Neutrophil (primary cell): Measurements from ENCODE around the gene CEP85L.

Experiments
- H3K27ac ChIP-seq: fragments of 200-600 bp; sonication (generic); 2 replicates; pipeline ENCODE4 v1.5.1; 2016; ENCODE audit warnings: mild to moderate bottlenecking, moderate library complexity
- H3K27me3 ChIP-seq: fragments of 200-600 bp; sonication (generic); 2 replicates; pipeline ENCODE4 v1.6.0; 2016; ENCODE audit warnings: mild to moderate bottlenecking
- H3K36me3 ChIP-seq: fragments of 200-600 bp; sonication (generic); 2 replicates; pipeline ENCODE4 v1.5.1; 2017
- H3K4me1 ChIP-seq, 2 experiments: fragments of 200-600 bp in 1 of 2; sonication (generic) in 1 of 2; 1 replicate in 1 of 2; 2 replicates in 1 of 2; pipeline versions ENCODE4 v1.5.1 to v1.6.1; 2013 to 2016; ENCODE audit warnings: low read depth in 1 of 2, low read length in 1 of 2, mild to moderate bottlenecking in 1 of 2, moderate library complexity in 1 of 2; ENCODE audit not compliant: control insufficient read depth in 1 of 2, insufficient read depth in 1 of 2
- H3K4me3 ChIP-seq, 2 experiments: fragments of 200-600 bp in 1 of 2; sonication (generic) in 1 of 2; 1 replicate in 1 of 2; 2 replicates in 1 of 2; pipeline ENCODE4 v1.5.1; 2013 to 2016; ENCODE audit warnings: low read depth in 1 of 2, low read length in 1 of 2, mild to moderate bottlenecking in 1 of 2, moderate library complexity in 1 of 2
- H3K9me3 ChIP-seq: fragments of 200-600 bp; sonication (generic); 2 replicates; pipeline ENCODE4 v1.5.1; 2016
- CTCF ChIP-seq: fragments of 200-600 bp; sonication (generic); IDR thresholded peaks from 2 replicates; pipeline ENCODE4 v1.5.1; 2016; ENCODE audit warnings: antibody characterized with exemption

The CEP85L gene

GRCh38 chr6:118589186-118589585, 62.2 kb downstream of the CEP85L start:
- no peak for TF ChIP-seq CTCF
- H3K4me1 ChIP-seq = no peaks in the 10 kb centered on the region
- no peaks in the 10 kb centered on the region for H3K9me3 ChIP-seq

GRCh38 chr6:118588626-118589025, 62.8 kb downstream of the CEP85L start:
- no peaks in the 10 kb centered on the region for H3K36me3 ChIP-seq
- no peaks in the 10 kb centered on the region for H3K27me3 ChIP-seq
- no peak overlapping the region for H3K4me3 ChIP-seq
- H3K4me1 ChIP-seq = no peaks in the 10 kb centered on the region
- H3K9me3 ChIP-seq = no peaks in the 10 kb centered on the region
- no peak for TF ChIP-seq CTCF
- no peak overlapping the region for H3K27ac ChIP-seq

More at GRCh38 chr6:118589186-118589585, 62.2 kb downstream of the CEP85L start:
- Histone ChIP-seq H3K4me3 (no peak overlapping the region), H3K36me3 (no peaks in the 10 kb centered on the region), H3K27me3 (no peaks in the 10 kb centered on the region), H3K27ac (no peak overlapping the region)

GRCh38 chr6:118586746-118587485, 64.5 kb downstream of the CEP85L start:
- H3K4me1 ChIP-seq = no peaks in the 10 kb centered on the region
- no peaks in the 10 kb centered on the region for H3K9me3 ChIP-seq
- no peak overlapping the region for H3K4me3 ChIP-seq
- H3K27me3 ChIP-seq = no peaks in the 10 kb centered on the region
- no peaks in the 10 kb centered on the region for H3K36me3 ChIP-seq
- no peak for TF ChIP-seq CTCF
- no peak overlapping the region for H3K27ac ChIP-seq

- Histone ChIP-seq H3K36me3 (no peaks in the 10 kb centered on the region), H3K4me1 (no peaks in the 10 kb centered on the region), H3K4me3 (no peak overlapping the region), H3K27ac (no peak overlapping the region), H3K9me3 (no peaks in the 10 kb centered on the region), H3K27me3 (no peaks in the 10 kb centered on the region)
- TF ChIP-seq CTCF = no peak
These were observed 66.5 kb downstream of the CEP85L start for GRCh38 chr6:118584911-118585310.

- no peaks in the 10 kb centered on the region for H3K27me3 ChIP-seq
- H3K9me3 ChIP-seq = no peaks in the 10 kb centered on the region
- TF ChIP-seq CTCF = no peak
- H3K4me1 ChIP-seq = no peaks in the 10 kb centered on the region
- no peak overlapping the region for H3K27ac ChIP-seq
- H3K4me3 ChIP-seq = no peak overlapping the region
- no peaks in the 10 kb centered on the region for H3K36me3 ChIP-seq
These were observed 69.9 kb downstream of the CEP85L start for GRCh38 chr6:118581489-118581959.
